Measurements from ENCODE around the gene LRRC32.
A peak's percentile ranks its signal among the peaks of the same experiment; 100 is the strongest.

Gene LRRC32

GRCh38 chr11:76680518-76681425 lies 10.2 kb upstream of the LRRC32 start:
- Histone ChIP-seq H3K4me3 (ENCODE audit: low read depth, low read length) (no peak overlapping the region), H3K4me1 (ENCODE audit: control insufficient read depth, insufficient read depth, low read length) (peaks cover 2% of the 10 kb centered on the region; the same call in 1 of the 2 replicates)

GRCh38 chr11:76678321-76678720 lies 7.8 kb upstream of the LRRC32 start:
- Histone ChIP-seq H3K9me3 (ENCODE audit: control insufficient read depth, insufficient read depth, low read length) (no peaks in the 10 kb centered on the region), H3K4me3 (ENCODE audit: low read depth, low read length) (no peak overlapping the region), H3K4me1 (ENCODE audit: control insufficient read depth, insufficient read depth, low read length) (no peaks in the 10 kb centered on the region), H3K9ac (ENCODE audit: low read depth, low read length) (no peak overlapping the region), H3K27me3 (ENCODE audit: control insufficient read depth, insufficient read depth, low read length) (peaks cover 3% of the 10 kb centered on the region; the same call in 1 of the 2 replicates), H3K27ac (ENCODE audit: low read depth, low read length) (no peak overlapping the region), H3K36me3 (ENCODE audit: control insufficient read depth, insufficient read depth, low read length) (no peaks in the 10 kb centered on the region)

More at GRCh38 chr11:76680518-76681425, 10.2 kb upstream of the LRRC32 start:
- no peaks in the 10 kb centered on the region for H3K9me3 ChIP-seq (ENCODE audit: control insufficient read depth, insufficient read depth, low read length)
- no peaks in the 10 kb centered on the region for H3K36me3 ChIP-seq (ENCODE audit: control insufficient read depth, insufficient read depth, low read length)
- no peak overlapping the region for H3K27ac ChIP-seq (ENCODE audit: low read depth, low read length)
- peaks cover 3% of the 10 kb centered on the region; the same call in 1 of the 2 replicates for H3K27me3 ChIP-seq (ENCODE audit: control insufficient read depth, insufficient read depth, low read length)
- no peak overlapping the region for H3K9ac ChIP-seq (ENCODE audit: low read depth, low read length)

GRCh38 chr11:76677458-76677765 lies 6.9 kb upstream of the LRRC32 start:
- Histone ChIP-seq H3K27me3 (ENCODE audit: control insufficient read depth, insufficient read depth, low read length) (peaks cover 3% of the 10 kb centered on the region; the same call in 1 of the 2 replicates), H3K4me3 (ENCODE audit: low read depth, low read length) (no peak overlapping the region), H3K9me3 (ENCODE audit: control insufficient read depth, insufficient read depth, low read length) (no peaks in the 10 kb centered on the region), H3K4me1 (ENCODE audit: control insufficient read depth, insufficient read depth, low read length) (no peaks in the 10 kb centered on the region), H3K36me3 (ENCODE audit: control insufficient read depth, insufficient read depth, low read length) (no peaks in the 10 kb centered on the region), H3K9ac (ENCODE audit: low read depth, low read length) (no peak overlapping the region), H3K27ac (ENCODE audit: low read depth, low read length) (no peak overlapping the region)

- Histone ChIP-seq H3K27ac (ENCODE audit: low read depth, low read length) (no peak overlapping the region), H3K27me3 (ENCODE audit: control insufficient read depth, insufficient read depth, low read length) (peaks cover 4% of the 10 kb centered on the region; the same call in 1 of the 2 replicates), H3K9ac (ENCODE audit: low read depth, low read length) (no peak overlapping the region), H3K4me3 (ENCODE audit: low read depth, low read length) (no peak overlapping the region), H3K4me1 (ENCODE audit: control insufficient read depth, insufficient read depth, low read length) (no peaks in the 10 kb centered on the region), H3K9me3 (ENCODE audit: control insufficient read depth, insufficient read depth, low read length) (no peaks in the 10 kb centered on the region), H3K36me3 (ENCODE audit: control insufficient read depth, insufficient read depth, low read length) (no peaks in the 10 kb centered on the region)
Measured at GRCh38 chr11:76676636-76677457, 6.3 kb upstream of the LRRC32 start.

GRCh38 chr11:76674517-76675400 lies 4.2 kb upstream of the LRRC32 start:
- no peaks in the 10 kb centered on the region for H3K9me3 ChIP-seq (ENCODE audit: control insufficient read depth, insufficient read depth, low read length)
- H3K4me3 ChIP-seq (ENCODE audit: low read depth, low read length) = no peak overlapping the region

GRCh38 chr11:76673176-76674142 lies 2.9 kb upstream of the LRRC32 start:
- no peak overlapping the region for H3K9ac ChIP-seq (ENCODE audit: low read depth, low read length)
- no peaks in the 10 kb centered on the region for H3K9me3 ChIP-seq (ENCODE audit: control insufficient read depth, insufficient read depth, low read length)
- H3K27me3 ChIP-seq (ENCODE audit: control insufficient read depth, insufficient read depth, low read length) = peaks cover 28% of the 10 kb centered on the region
- H3K27ac ChIP-seq (ENCODE audit: low read depth, low read length) = no peak overlapping the region
- H3K4me1 ChIP-seq (ENCODE audit: control insufficient read depth, insufficient read depth, low read length) = no peaks in the 10 kb centered on the region
- no peak overlapping the region for H3K4me3 ChIP-seq (ENCODE audit: low read depth, low read length)
- H3K36me3 ChIP-seq (ENCODE audit: control insufficient read depth, insufficient read depth, low read length) = no peaks in the 10 kb centered on the region

More at GRCh38 chr11:76674517-76675400, 4.2 kb upstream of the LRRC32 start:
- Histone ChIP-seq H3K9ac (ENCODE audit: low read depth, low read length) (no peak overlapping the region), H3K27ac (ENCODE audit: low read depth, low read length) (no peak overlapping the region), H3K36me3 (ENCODE audit: control insufficient read depth, insufficient read depth, low read length) (no peaks in the 10 kb centered on the region), H3K4me1 (ENCODE audit: control insufficient read depth, insufficient read depth, low read length) (no peaks in the 10 kb centered on the region), H3K27me3 (ENCODE audit: control insufficient read depth, insufficient read depth, low read length) (peaks cover 20% of the 10 kb centered on the region)

- peaks cover 28% of the 10 kb centered on the region for H3K27me3 ChIP-seq (ENCODE audit: control insufficient read depth, insufficient read depth, low read length)
- H3K4me1 ChIP-seq (ENCODE audit: control insufficient read depth, insufficient read depth, low read length) = 0 out of 2 replicates have a peak, but pooled peaks cover under 1% of the 10 kb centered on the region
- H3K9me3 ChIP-seq (ENCODE audit: control insufficient read depth, insufficient read depth, low read length) = no peaks in the 10 kb centered on the region
- no peak overlapping the region for H3K4me3 ChIP-seq (ENCODE audit: low read depth, low read length)
- no peak overlapping the region for H3K27ac ChIP-seq (ENCODE audit: low read depth, low read length)
- H3K9ac ChIP-seq (ENCODE audit: low read depth, low read length) = no peak overlapping the region
- H3K36me3 ChIP-seq (ENCODE audit: control insufficient read depth, insufficient read depth, low read length) = no peaks in the 10 kb centered on the region
Measured at GRCh38 chr11:76672431-76673175, 2.1 kb upstream of the LRRC32 start.

DNA sequence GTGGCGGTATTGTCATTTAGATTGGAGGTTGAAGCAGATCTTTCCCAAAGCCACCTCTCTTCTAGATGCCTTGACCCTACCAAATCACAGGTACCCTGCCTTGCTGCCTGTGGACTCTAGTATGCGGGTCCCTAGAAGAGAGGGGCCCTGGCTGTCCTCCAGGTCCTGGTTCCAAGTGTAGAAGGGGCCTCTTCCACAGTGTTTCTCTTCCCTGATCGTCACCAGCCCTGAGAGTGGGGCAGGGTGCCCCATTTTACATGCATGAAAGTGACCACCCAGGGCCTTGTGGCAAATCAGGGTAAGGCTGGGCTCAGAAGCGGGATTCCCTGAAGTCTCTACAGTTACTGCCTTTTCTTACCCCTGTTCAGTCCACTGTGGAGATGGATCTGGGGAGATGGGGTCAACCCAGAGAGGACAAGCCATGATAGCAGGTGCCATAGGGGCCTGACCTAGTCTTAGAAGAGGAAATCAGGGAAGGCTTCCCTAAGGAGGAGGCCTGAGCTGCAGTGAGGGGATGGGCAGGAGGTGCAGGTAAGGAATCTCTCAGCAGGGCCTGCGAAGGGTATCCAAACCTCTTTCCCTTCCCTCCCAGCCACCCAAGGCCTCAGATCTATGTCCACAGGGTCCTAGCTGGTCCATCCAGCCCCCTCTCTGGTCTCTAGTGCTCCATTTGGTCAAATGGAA lies 1.2 kb upstream of the LRRC32 start:
- Histone ChIP-seq H3K27ac (ENCODE audit: low read depth, low read length) (no peak overlapping the region), H3K9ac (ENCODE audit: low read depth, low read length) (no peak overlapping the region), H3K4me3 (ENCODE audit: low read depth, low read length) (no peak overlapping the region; the same call in 1 of the 2 replicates), H3K4me1 (ENCODE audit: control insufficient read depth, insufficient read depth, low read length) (0 out of 2 replicates have a peak, but pooled peaks cover 2% of the 10 kb centered on the region), H3K27me3 (ENCODE audit: control insufficient read depth, insufficient read depth, low read length) (peaks cover 28% of the 10 kb centered on the region), H3K9me3 (ENCODE audit: control insufficient read depth, insufficient read depth, low read length) (no peaks in the 10 kb centered on the region), H3K36me3 (ENCODE audit: control insufficient read depth, insufficient read depth, low read length) (no peaks in the 10 kb centered on the region)

DNA sequence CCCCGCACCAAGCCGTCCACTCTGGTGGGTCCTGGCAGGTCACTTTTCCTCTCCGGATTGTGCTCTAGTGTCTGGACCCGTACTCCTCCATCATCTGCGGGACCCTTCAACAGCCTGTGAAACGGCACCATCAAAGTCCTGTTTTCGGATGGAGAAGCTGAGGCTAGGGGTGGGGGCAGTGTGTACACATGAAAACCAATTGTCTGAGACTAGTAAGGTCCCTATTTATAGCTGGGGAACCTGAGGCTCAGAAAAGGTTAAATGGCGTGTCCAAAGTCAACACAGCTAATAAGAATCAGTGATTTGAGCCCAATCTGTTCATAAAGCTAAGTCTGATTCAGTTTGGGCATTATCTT lies 668 bp upstream of the LRRC32 start:
- Histone ChIP-seq H3K9ac (ENCODE audit: low read depth, low read length) (no peak overlapping the region), H3K36me3 (ENCODE audit: control insufficient read depth, insufficient read depth, low read length) (no peaks in the 10 kb centered on the region), H3K27me3 (ENCODE audit: control insufficient read depth, insufficient read depth, low read length) (peaks cover 28% of the 10 kb centered on the region), H3K4me1 (ENCODE audit: control insufficient read depth, insufficient read depth, low read length) (0 out of 2 replicates have a peak, but pooled peaks cover 2% of the 10 kb centered on the region), H3K4me3 (ENCODE audit: low read depth, low read length) (peak overlapping the region; percentile 58), H3K27ac (ENCODE audit: low read depth, low read length) (no peak overlapping the region), H3K9me3 (ENCODE audit: control insufficient read depth, insufficient read depth, low read length) (no peaks in the 10 kb centered on the region)

Measured in HUES48 (cell line).